Ascending aorta (tissue), 2 donors: Measurements from ENCODE around the gene SLC22A3. TPM values are rescaled to one million over a fixed set of nuclear protein-coding genes. Genes with fewer than 3 reads are reported as not detected.
"Not testable (repeated sequence)": the region's sequence is repeated elsewhere in the genome, so short reads cannot be mapped to it uniquely, and the experiment has no call there.

Source experiments
- DNase-seq, 2 donors: peaks; one replicate each; pipeline ENCODE4 v3.0.0-alpha.2; 2019; ENCODE audit warnings: low spot score in 2 of 2
- H3K27ac ChIP-seq, 2 donors: fragments of 200-600 bp; sonication (generic); one replicate each; pipeline ENCODE4 v1.5.1; 2016 to 2017; ENCODE audit warnings: mild to moderate bottlenecking in 1 of 2
- H3K27me3 ChIP-seq: fragments of 200-600 bp; sonication (generic); one replicate; pipeline ENCODE4 v1.5.1; 2017
- H3K36me3 ChIP-seq, 2 donors: fragments of 200-600 bp; sonication (generic); one replicate each; pipeline ENCODE4 v1.5.1; 2016
- H3K4me1 ChIP-seq, 2 donors: fragments of 200-600 bp; sonication (generic); one replicate each; pipeline ENCODE4 v1.5.1; 2016 to 2017; ENCODE audit warnings: mild to moderate bottlenecking in 1 of 2
- H3K4me3 ChIP-seq, 2 donors: fragments of 200-600 bp; sonication (generic); one replicate each; pipeline ENCODE4 v1.5.1; 2016 to 2017; ENCODE audit warnings: mild to moderate bottlenecking in 1 of 2
- H3K9me3 ChIP-seq, 2 donors: fragments of 200-600 bp; sonication (generic); one replicate each; pipeline ENCODE4 v1.5.1; 2016
- intact Hi-C: fragments of 100-400 bp; cut with DNase I; formaldehyde crosslinking; loops from one replicate; pipeline ENCODE4 v1.15.1; 2023
- total RNA-seq: library from RNA; depleted of rRNA; stranded (reverse); fragments of >200 nt; gene quantifications from one replicate; pipeline ENCODE4 v1.1.0, GENCODE V29; 2016
- TF ChIP-seq, protein P1 (sequence below), 3 experiments: fragments of 200-600 bp in 2 of 3; fragments of 450-650 bp in 1 of 3; sonication (generic) in 2 of 3; IDR thresholded peaks; one replicate each; pipeline ENCODE4 v1.5.1; 2016 to 2019; ENCODE audit warnings: antibody characterized with exemption in 3 of 3, mild to moderate bottlenecking in 1 of 3, moderate library complexity in 1 of 3

SLC22A3 gene
- total RNA-seq, 1 donor from 2014 or later: 29.6 TPM

- TF ChIP-seq, protein P1, sequence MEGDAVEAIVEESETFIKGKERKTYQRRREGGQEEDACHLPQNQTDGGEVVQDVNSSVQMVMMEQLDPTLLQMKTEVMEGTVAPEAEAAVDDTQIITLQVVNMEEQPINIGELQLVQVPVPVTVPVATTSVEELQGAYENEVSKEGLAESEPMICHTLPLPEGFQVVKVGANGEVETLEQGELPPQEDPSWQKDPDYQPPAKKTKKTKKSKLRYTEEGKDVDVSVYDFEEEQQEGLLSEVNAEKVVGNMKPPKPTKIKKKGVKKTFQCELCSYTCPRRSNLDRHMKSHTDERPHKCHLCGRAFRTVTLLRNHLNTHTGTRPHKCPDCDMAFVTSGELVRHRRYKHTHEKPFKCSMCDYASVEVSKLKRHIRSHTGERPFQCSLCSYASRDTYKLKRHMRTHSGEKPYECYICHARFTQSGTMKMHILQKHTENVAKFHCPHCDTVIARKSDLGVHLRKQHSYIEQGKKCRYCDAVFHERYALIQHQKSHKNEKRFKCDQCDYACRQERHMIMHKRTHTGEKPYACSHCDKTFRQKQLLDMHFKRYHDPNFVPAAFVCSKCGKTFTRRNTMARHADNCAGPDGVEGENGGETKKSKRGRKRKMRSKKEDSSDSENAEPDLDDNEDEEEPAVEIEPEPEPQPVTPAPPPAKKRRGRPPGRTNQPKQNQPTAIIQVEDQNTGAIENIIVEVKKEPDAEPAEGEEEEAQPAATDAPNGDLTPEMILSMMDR (IDR thresholded peaks at IDR 0.05): no peak
- Histone ChIP-seq H3K27ac (no peak overlapping the region), H3K4me1 (no peaks in the 10 kb centered on the region), H3K36me3 (peaks cover 15 to 47% of the 10 kb centered on the region in 2 donors), H3K4me3 (no peak overlapping the region), H3K27me3 (no peaks in the 10 kb centered on the region), H3K9me3 (no peaks in the 10 kb centered on the region)
- intact Hi-C loops: no loop called here
- DNase-seq: no peak
Observed at GRCh38 chr6:160442151-160442550, 94.0 kb downstream of the SLC22A3 start.

- peak overlapping the region in 1 of 2 donors; percentile 35 for H3K27ac ChIP-seq
- intact Hi-C loops: no loop called here
Observed at GRCh38 chr6:160445130-160445529, 97.0 kb downstream of the SLC22A3 start.

DNA sequence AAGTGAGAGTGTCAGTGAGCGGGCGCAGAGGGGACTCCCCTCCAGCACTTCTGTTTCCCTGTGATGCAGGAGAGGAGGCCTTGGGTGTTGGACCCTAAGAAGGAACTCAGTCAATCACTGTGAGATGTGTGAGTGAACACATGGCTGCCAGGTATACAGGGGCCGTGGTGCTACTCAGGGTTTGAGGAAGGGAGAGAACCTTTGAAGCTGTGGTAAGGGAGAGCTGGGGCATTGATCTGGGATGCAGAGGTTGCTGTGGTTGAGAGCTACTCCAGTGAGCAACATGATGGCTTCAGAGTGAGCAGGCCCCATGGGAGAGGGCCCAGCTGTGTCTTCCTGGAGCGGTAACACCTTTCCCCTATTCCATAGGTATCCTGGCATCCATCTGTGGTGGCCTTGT lies 99.2 kb downstream of the SLC22A3 start:
- no peak for DNase-seq

More at GRCh38 chr6:160445130-160445529, 97.0 kb downstream of the SLC22A3 start:
- Histone ChIP-seq H3K36me3 (peaks cover 22 to 58% of the 10 kb centered on the region in 2 donors), H3K4me3 (no peak overlapping the region), H3K9me3 (no peaks in the 10 kb centered on the region), H3K27me3 (no peaks in the 10 kb centered on the region), H3K4me1 (no peaks in the 10 kb centered on the region)
- TF ChIP-seq, protein P1 (IDR thresholded peaks at IDR 0.05): no peak
- DNase-seq: no peak

DNA sequence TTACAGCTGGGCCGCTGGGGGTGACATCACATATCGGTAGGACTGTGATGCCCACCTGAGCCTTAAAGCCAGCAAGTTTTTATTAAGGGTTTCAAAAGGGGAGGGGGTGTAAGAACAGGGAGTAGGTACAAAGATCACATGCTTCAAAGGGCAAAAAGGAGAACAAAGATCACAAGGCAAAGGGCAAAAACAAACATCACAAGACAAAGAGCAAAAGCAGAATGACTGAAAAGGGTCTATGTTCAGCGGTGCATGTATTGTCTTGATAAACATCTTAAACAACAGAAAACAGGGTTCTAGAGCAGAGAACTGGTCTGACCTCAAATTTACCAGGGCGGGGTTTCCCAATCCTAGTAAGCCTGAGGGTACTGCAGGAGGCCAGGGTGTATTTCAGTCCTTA lies 101.6 kb downstream of the SLC22A3 start:
- not testable (repeated sequence) for H3K4me1 ChIP-seq, H3K27ac ChIP-seq, DNase-seq, H3K4me3 ChIP-seq, H3K9me3 ChIP-seq, H3K27me3 ChIP-seq
- peaks cover 19 to 51% of the 10 kb centered on the region in 2 donors for H3K36me3 ChIP-seq
- intact Hi-C loops: loop anchor here (10.0 kb wide), 1 partner anchor 585 kb away; no protein-coding TSS in a partner anchor

More for the DNA sequence above, 99.2 kb downstream of the SLC22A3 start:
- Histone ChIP-seq H3K9me3 (no peaks in the 10 kb centered on the region), H3K36me3 (peaks cover 24 to 66% of the 10 kb centered on the region in 2 donors), H3K27me3 (no peaks in the 10 kb centered on the region), H3K4me3 (no peak overlapping the region), H3K4me1 (no peaks in the 10 kb centered on the region), H3K27ac (peak overlapping the region in 1 of 2 donors; percentile 19)
- TF ChIP-seq, protein P1 (IDR thresholded peaks at IDR 0.05): no peak
- intact Hi-C loops: no loop called here

- Histone ChIP-seq H3K36me3 (peaks cover 19 to 40% of the 10 kb centered on the region in 2 donors), H3K4me1 (peaks cover 0 to 8% of the 10 kb centered on the region in 2 donors), H3K4me3 (no peak overlapping the region), H3K27me3 (no peaks in the 10 kb centered on the region), H3K27ac (no peak overlapping the region), H3K9me3 (no peaks in the 10 kb centered on the region)
- TF ChIP-seq, protein P1 (IDR thresholded peaks at IDR 0.05): no peak
- no peak for DNase-seq
- intact Hi-C loops: loop anchor here (10.0 kb wide), 1 partner anchor 586 kb away; no protein-coding TSS in a partner anchor
Observed at GRCh38 chr6:160450849-160451248, 102.7 kb downstream of the SLC22A3 start.

DNA sequence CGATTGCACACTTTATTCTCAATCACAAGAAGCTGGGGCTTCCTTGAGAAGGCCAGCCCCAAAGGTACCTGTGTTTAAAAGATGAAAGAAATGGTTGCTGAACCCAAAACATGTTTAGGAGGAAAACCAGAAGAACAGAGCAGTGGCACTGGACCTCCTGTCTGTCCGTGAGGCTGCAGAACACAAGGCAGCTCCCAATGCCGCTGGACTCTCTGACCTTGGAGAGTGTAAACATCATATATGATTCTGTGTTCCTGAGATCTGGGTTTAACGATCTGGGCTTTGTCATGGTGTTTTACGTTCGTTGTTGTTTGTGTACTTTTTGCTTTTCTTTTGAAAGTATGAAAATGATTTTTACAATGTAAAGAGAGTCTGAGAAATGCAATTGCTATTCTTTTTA lies 106.1 kb downstream of the SLC22A3 start:
- H3K27me3 ChIP-seq: no peaks in the 10 kb centered on the region
- TF ChIP-seq, protein P1 (IDR thresholded peaks at IDR 0.05): no peak
- H3K9me3 ChIP-seq: no peaks in the 10 kb centered on the region
- peaks cover 12 to 24% of the 10 kb centered on the region in 2 donors for H3K36me3 ChIP-seq
- peaks cover 0 to 8% of the 10 kb centered on the region in 2 donors for H3K4me1 ChIP-seq
- DNase-seq: no peak
- H3K27ac ChIP-seq: peak overlapping the region in 1 of 2 donors; percentile 27
- H3K4me3 ChIP-seq: no peak overlapping the region
- intact Hi-C loops: loop anchor here (2.0 to 10.0 kb wide), 2 partner anchors 234 to 590 kb away; no protein-coding TSS in a partner anchor
